Activated CD8-positive, alpha-beta memory T cell treated with anti-CD3 and anti-CD28 coated beads, Interleukin-2, amount 50 U/mL, for 1 hour (primary cell): Measurements from ENCODE around the gene CLSTN2.

ENCODE experiments used
- DNase-seq: peaks from one replicate; pipeline ENCODE4 v3.0.0-alpha.2; 2020; ENCODE audit errors: extremely low read depth

CLSTN2 gene

DNA sequence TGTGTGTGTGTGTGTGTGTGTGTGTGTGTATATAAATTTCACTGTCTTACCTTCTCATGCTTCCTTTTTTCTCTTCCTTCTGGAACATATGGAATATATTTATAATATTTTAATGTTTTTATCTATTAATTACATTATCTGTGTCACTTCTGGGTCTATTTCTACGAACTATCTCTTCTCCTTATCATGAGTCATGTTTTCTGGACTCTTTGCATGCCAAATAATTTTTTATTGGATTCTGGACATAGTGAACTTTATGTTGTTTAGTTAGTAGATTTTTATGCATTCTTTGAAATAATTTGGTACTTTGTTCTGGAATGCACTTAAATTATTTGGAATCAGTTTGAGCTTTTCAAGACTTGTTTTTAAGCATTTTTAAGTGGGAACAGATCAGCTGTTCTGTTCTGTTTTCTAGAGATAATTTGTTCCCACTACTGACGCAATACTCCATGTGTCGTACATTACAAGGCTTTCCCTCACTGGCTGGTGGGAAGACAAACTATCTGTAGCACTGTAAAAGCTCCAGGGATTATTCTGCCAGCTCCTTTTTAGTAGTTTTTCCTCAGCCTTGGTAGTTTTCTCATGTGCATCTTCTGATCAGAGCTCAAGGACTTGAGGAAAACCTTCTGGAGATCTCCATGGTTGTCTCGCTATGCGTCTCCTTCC lies 302.0 kb downstream of the CLSTN2 start:
- no peak for DNase-seq

DNA sequence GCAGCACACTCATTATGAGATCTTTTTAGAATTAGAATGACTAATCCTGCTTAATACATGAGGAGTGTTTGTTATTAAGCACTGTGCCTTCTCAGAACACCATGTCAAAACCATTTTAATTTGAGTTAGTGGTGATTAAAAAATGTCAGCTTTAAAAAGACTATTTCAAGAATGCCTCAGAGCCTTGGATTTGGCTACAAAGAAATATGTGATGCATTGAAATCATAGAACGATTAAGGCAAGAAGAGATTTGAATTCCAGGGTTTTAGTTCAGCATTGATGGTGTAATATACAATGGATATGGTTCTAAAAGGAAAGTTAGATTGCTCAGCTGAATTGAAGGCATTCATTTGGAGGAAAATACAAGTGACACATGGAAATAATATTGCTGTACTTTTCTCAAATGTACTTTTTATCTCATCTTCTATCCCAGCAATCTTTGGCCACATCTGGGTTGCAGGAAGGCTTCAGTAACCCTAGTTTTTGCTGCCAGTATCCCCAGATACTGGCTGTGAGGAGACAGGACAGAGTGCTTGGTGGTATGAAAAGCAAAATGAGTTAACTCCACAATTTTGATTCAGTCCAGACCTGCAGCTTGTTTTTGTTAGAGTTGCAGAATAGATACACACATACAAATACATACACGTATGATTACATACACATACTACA lies 303.8 kb downstream of the CLSTN2 start:
- DNase-seq = no peak

DNA sequence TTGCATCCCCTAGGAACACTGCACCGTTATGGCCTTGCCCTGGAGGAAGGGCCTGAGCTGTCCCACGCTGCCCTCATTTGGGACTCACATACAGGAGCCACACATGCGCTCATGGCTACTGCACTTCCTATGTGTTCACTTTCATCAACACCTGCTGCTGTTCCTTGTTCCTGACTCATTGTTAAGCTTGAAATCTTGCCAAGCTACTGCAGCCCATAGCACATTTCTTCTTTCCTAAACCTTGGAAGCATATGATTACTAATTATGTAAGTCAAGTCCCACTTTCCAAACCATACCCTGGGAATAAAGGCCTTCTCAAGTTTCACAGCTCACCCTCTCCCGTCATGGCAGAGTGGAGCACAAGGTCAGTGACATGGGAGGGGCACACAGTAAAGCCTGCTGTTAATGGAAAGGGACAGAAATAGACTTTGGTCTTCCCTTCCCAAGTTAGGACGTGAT lies 307.9 kb downstream of the CLSTN2 start:
- DNase-seq = no peak

DNA sequence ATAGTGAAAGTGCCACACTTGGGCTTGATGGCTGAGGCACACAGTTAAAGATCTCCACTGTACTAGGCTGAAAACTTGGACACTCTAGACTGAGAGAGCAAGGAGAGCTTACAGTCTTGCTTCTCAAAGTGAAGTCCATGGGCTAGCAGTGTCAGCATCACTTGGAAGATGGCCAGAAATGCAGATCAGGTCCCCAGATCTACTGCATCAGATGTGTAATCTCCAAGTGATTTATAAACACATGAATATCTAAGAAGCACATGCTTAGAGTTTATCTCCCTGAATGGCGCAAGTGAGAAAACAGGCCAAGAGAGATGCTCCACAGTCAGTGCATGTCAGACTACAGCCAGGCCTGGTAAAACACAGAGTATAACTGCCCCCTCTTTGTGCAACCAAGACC lies 308.6 kb downstream of the CLSTN2 start:
- no peak for DNase-seq

DNA sequence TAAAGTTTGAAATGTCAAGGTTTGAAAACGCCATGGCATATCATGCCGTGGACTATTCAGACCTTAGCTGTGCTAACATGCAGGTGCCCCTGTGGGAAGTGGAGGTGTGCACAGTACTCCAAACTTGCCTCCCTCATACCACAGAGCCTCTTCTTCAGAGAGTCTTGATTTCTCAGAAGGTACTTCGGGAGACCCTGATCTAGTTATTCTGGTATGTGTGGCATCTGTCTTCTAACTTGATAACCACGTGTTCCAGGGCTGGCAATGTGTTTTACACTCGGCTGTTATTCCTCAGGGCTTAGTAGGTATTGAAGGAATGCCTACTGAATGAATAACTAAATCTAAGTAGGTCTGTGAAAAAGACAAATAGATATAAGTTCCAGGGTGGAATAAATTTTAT lies 309.9 kb downstream of the CLSTN2 start:
- DNase-seq = no peak

DNA sequence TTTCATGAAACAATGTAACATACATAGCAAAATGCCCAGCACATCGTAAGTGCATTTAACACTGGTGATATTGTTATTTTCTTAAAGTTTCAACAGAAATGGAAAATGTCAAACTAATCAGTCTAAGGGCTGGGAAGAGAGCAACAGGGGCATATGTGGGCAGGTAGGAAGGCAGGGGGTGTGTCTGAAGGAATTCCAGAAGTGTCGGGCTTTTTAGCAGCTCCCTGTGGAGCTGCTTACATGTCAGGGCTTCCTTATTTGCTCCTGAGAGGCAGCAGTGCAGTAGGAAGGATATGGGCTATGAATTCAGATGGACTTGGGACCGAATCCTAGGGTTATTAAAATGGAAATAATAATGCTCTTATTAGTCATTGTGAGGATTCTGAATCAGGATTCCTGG lies 311.6 kb downstream of the CLSTN2 start:
- DNase-seq = no peak

DNA sequence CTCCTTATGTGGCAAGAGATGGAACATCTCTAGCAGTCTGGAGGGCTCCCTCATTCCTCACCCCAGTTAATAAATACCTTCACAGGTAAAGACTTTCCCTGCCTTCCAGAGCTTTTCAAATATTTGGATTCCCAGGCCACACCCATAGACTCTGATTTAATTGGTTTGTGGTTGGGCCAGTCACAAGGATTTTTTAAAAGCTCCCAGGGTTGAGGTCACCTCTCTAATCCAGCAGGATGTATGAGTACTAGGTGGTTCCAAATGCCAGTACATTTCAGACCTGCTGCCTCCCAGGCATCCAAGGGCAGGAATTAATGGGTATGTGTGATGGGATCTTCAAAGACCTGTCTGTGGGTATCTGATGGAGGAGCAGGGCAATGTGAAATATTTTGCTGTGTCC lies 312.8 kb downstream of the CLSTN2 start:
- no peak for DNase-seq

DNA sequence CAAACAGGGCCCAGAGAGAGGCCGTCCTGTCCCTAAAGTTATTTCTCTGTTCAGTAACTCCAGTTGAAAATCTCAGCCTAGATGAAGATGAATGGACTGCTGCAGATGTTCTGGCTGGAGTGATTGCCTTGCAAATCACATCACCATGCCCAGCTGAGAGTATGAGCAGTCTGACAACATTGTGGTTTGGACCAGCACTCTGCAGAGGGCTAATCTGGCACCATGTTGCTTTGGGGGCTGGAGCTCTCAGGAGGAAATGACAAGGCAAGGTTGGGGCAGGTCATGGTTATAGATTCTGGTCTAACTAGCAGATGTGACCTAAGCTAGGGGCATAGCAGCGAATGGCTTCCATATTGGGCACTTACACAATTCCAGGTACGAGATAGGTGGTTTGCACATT lies 314.2 kb downstream of the CLSTN2 start:
- DNase-seq = no peak

DNA sequence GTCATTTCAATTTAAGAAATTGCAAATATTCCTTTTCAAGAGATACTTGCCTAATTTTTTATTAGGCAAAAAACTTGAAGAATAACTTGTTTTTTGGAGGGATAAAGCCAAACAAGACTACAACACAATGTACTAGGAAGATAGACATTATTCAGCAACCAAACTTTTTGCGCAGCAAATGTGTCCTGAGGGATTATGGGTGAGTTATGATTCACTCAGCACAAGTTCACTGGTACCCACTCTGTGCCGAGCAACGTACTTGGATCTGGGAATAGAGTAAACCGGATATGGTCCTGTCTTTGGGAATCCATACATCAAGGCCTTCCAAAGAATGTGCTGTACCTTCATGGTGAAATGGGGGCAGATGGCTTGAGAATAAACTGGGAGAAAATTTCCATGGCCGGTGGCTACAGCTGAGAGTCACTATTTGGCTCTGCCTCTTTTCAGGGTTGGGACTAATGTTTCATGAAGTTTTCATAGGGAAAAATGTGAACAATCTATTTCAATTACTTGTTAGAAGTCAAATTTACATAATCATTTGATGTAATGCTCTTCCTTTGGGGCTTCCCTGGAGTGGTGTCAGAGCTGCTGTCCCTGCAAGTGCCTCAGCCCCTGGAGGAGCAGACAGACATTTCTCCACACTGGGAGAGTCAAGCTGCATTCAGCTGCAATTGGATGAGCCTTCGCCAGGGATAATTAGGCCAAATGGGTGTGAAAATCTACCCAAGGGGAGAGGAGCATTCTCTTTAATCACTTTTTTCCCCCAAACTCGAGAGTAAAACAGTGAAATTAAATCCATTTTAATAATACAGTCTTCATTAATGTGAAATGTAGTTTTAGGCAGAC lies 315.2 kb downstream of the CLSTN2 start:
- DNase-seq = no peak

DNA sequence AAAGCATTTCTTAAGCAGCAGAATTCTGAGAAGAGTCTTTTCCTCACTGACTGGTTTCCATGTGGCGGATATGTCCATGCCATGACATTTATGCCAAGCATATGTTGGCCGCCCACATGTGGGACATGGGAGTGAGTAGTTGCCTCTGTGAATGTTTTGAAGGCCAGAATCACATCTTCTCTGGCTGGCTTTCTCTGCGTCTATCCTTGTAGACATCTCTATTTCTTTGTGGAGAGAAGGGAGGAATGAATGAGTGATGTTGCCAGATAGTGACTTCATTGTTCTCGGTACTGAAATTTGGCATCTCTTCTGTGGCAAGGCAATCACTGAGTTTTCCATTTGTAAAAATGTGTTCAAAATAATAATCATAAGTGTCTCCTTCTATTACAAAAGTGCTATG lies 316.0 kb downstream of the CLSTN2 start:
- DNase-seq = no peak

DNA sequence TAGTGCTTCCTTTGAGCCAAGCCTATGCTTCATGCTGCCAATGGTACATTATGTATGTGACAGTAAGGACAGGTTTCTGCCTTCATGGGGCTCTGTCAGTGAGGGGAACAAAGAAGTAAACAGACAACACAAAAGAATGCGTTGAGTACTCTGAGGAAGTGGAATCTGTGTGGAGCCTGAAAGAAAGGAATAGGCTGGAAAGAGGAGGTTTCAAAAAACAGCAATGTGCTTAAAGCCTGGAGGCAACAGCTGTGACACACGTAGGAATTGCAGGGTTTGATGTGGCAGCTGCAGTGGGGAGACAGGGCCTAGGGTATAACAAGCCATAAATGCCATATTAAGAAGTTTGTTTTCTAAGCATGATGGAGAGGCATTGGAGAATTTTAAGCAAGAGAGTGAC lies 316.7 kb downstream of the CLSTN2 start:
- DNase-seq = no peak

DNA sequence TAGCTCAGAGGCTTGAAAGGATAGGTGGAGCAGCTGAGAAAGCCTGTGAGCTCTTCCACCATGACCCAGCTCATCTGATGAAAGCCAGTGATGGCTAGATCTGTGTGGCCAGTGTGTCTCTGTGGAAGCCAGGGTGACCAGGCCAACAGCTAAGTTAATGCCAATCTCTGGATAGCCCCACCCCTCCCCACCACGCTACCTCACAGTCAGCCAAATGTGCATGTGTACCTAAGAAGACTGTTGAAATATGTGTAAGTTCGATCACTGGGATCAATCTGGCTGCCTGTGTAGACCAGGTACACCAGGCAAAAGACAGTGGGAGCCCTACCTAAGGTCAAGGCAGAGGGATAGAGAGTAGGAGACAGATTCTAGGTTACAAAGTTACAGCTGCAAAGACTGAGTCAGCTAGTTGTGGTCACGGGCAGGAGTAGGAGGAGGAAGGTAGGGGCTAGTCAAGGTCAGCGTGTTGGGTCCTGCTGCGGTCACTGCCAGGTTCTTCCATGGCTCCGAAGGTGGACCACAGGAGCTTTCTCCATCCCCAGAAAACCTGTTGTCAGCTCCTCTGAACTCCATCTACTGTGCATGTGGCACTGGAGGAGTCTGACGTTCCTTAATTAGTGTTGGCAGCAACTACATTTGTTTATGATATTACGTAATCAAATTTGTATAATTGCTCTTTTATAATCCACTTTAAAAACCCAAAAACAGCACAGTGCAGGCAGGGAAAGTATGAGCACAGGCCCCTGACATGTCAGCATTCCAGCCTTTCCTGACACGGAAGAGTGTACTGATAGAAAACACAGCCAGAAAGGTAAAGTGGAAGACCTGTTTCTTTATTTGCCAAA lies 318.0 kb downstream of the CLSTN2 start:
- DNase-seq = no peak

DNA sequence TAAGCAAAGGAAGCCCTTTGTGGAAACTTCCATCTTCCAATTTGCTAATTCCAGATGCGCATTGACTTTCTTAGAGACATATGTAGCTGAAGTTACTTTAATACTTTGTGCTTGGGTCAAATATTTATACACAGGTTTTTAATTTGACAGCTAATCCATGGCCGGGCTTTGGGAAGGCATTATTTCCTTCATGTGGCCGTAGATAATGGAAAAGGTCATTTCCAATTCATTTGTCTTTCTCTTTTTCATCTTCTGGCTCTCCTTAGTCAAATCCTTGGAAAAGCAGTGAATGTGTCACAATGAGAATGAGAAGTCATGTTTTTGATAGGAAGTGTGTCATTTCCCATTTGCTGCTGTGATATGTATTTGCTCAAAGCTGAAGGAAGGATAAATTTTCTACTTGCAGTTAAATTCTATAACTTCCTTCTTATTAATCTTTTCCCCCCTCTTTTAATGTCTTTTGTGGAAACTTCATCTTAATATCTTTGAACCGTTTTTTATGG lies 323.3 kb downstream of the CLSTN2 start:
- no peak for DNase-seq

DNA sequence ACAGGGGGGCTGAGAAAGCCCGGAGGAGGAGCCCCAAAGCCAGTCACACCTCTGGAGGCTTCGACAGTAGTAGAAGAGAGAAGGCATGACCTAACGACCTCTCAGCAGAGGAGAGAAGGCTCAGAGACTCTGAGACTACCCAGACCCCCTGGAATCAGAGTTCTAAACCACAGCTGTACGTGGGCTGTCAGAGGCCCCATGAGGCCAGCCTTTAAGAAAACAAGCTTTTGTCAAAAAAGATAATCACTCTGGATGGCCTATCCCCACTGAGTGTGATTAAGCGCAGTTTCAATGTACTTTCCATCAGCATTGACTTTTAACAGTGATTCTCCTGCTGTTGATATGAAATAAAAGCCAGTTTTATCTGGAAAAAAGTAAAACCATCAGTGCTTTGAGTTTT lies 330.3 kb downstream of the CLSTN2 start:
- DNase-seq = no peak

DNA sequence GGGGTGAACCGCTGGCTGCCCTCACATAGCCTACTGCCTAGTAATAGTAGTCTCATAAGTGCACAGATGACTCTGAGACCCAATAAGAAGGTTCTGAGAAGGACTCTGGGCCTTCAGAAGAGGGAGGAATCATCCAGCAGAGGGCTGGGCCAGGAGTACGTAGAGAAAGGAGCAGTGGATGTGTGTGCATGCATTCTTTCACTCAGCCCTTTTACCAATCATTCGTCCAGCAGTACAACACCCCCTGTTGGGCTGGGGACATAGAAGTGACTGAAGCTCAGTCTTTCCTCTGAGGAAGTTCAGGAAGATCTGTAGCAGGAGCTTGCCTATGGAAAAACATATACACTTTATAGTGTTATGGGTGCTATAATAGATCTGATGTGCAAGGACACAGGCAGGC lies 333.1 kb downstream of the CLSTN2 start:
- DNase-seq = no peak

DNA sequence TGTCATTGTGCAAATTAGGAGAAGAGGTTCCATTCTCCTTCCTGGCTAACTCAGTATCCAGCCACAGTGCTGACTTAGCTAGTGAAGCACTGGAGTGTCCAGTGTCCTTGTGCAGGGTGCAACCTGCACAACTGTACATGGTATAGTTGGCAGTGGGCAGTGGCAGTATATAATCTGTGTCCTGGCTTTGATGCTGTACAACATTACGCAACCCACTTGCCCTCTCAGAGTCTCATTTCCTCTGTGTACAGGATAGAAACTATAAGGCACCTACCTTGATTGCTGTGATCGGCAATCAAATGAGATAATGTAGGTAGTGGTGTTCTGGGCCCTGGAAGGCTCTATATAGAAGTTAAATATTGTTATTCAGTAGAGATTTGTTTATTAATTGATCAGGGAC lies 333.6 kb downstream of the CLSTN2 start:
- DNase-seq = no peak

DNA sequence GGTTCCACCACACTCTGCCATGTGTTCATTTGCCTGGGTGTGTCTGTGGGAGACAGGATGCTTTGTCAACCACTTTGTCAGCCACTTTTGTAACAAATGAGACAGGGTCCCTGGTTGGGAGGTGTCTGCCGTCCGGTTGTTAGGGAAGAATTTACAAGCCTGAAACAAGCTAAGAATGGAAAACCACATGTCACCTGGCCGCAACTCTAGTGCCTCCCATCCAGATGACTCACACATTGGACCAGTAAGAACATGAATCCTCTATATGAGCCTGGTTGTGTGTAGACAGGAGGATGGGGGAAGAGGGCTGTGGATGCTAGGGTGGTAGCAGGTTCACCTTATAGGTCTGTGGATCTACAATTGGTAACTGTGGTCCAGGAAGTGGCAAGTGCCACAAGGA lies 335.3 kb downstream of the CLSTN2 start:
- DNase-seq = no peak

DNA sequence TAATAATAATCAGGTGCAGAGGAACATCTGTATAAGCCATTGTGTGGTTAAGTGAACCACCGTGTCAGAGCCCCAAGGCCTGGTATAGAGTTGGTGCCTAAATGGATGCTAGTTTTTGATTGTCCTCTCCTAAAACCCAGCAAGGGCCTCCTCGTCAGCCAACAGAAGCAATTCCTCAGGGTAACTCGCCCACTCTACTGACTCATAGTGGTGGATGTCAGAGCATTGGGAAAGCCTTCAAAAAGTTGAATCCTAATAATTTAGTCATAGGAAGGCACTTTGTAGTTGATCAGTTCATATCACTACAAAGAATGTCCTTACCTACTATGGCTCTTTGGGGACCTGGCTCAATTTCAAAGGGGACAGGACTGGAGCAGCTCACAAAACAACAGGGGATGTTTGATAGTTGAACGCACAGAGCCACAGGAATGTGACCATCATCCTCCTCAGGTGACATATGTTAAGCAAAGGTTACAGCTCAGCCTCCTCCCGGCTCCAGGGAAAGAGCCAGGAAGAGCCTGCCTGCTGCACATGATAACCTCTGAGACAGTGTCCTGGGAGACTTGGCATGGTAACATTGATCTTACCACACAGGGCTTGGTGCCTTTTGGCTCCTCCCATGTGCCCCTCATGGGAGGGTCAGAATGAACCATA lies 338.7 kb downstream of the CLSTN2 start:
- DNase-seq = no peak

DNA sequence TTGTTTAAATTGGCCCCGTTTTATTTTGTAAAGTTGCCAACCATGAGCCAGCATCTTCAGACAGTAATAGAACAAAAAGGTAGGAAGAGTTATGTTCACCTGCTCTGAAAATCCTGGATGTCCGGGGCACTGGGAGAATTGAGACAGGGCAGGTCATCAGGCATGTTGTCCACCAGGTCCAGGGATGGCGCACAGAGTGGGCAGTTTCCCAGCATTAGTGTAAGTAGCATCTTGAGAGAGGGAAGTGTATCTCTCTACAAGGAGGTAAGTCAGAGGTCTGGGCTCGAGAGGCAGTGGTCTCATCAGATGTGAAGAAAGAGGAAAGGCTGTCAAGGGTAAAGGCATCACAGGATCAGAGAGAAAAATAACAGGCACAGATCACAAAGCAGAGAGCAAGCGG lies 339.4 kb downstream of the CLSTN2 start:
- no peak for DNase-seq

DNA sequence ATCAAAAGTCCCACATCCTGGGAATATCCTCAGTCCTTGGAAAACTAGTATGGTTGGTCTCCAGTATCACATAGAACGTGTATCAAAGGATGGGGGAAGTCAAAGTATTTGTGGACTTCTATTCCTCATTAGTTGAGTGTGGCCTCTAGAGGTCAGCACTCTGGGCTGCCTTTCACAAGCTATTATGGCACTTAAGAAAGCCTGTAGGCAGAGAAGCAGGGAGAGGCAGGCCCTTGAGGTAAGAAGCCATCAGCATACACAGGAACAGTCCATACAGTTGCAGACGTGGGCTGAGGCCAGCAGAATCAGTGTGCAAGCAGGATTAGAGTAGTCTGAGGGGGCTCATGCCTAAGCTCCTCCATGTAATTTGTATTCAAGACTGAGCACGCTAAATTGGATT lies 341.7 kb downstream of the CLSTN2 start:
- no peak for DNase-seq

DNA sequence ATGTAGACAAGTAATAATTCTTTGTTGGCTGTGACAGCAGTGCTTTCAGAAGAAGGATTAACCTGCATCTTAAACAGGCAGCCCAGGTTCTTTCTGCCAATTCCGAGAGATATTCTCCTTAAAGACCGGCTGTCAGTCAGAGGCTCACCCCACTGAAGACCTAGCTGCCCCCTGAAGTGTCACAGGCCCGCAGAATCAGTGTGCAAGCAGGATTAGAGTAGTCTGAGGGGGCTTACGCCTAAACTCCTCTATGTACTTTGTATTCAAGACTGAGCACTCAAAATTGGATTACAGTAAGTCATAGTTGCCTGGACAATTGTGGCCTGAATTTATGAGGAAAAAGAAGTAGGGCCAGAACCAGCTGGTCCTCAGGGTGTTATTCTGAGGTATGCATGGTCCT lies 342.9 kb downstream of the CLSTN2 start:
- no peak for DNase-seq
